SK-N-SH (cell line): ENCODE results near the gene UNC13B. TPM values are rescaled to one million over a fixed set of nuclear protein-coding genes. Genes with fewer than 3 reads are reported as not detected.

Experiments
- CTCF ChIA-PET: fragments of 300-600, 350-600 bp; formaldehyde crosslinking; extraction: SDS; loops from one replicate; lab custom pipeline; 2021; lab: Yijun Ruan, JAX
- POLR2A ChIA-PET: fragments of 350-600 bp; sonication (Branson Sonifier 250); formaldehyde crosslinking; extraction: SDS; loops from one replicate; lab custom pipeline; 2020; ENCODE audit warnings: antibody characterized with exemption, inconsistent platforms; lab: Yijun Ruan, JAX
- DNase-seq: peaks from one replicate; pipeline ENCODE4 v3.0.0; 2012
- H2AFZ ChIP-seq: fragments of 200-600 bp; sonication (generic); 2 replicates; pipeline ENCODE4 v1.8.1; 2016; ENCODE audit warnings: antibody characterized with exemption, mild to moderate bottlenecking, low read depth
- H3F3A ChIP-seq: fragments of 200-600 bp; sonication (generic); replicated peaks from 2 replicates; pipeline ENCODE3; 2016; ENCODE audit warnings: antibody characterized with exemption, mild to moderate bottlenecking; ENCODE audit not compliant: insufficient read depth
- H3K27ac ChIP-seq, 2 experiments: fragments of 200-500 bp in 1 of 2; fragments of 200-600 bp in 1 of 2; sonication (Bioruptor generic) in 1 of 2; sonication (generic), shearing (Covaris generic) in 1 of 2; 2 replicates each; pipeline versions ENCODE4 v1.5.1 to v1.6.1; 2014 to 2016; ENCODE audit warnings: low read depth in 2 of 2, inconsistent platforms in 1 of 2, low read length in 1 of 2, mild to moderate bottlenecking in 1 of 2, mixed read lengths in 1 of 2
- H3K27me3 ChIP-seq: fragments of 200-600 bp; sonication (generic), shearing (Covaris generic); 2 replicates; pipeline ENCODE4 v1.6.1; 2016; ENCODE audit warnings: mixed run types; ENCODE audit not compliant: insufficient read depth
- H3K36me3 ChIP-seq, 2 experiments: fragments of 200-500 bp in 1 of 2; fragments of 200-600 bp in 1 of 2; sonication (Bioruptor generic) in 1 of 2; sonication (generic) in 1 of 2; replicated peaks in 1 of 2; 2 replicates each; pipeline versions ENCODE3 to v1.5.1; 2014 to 2016; ENCODE audit warnings: low read length in 1 of 2, mild to moderate bottlenecking in 1 of 2; ENCODE audit not compliant: insufficient read depth in 2 of 2, control insufficient read depth in 1 of 2
- H3K4me1 ChIP-seq, 2 experiments: fragments of 200-500 bp in 1 of 2; fragments of 200-600 bp in 1 of 2; sonication (Bioruptor generic) in 1 of 2; sonication (generic), shearing (Covaris generic) in 1 of 2; 2 replicates each; pipeline versions ENCODE4 v1.5.1 to v1.6.1; 2014 to 2016; ENCODE audit warnings: low read depth in 1 of 2, low read length in 1 of 2, mixed run types in 1 of 2; ENCODE audit not compliant: insufficient read depth in 2 of 2, control insufficient read depth in 1 of 2
- H3K4me2 ChIP-seq: fragments of 200-600 bp; sonication (generic), shearing (Covaris generic); 2 replicates; pipeline ENCODE4 v1.6.1; 2017; ENCODE audit warnings: mixed run types
- H3K4me3 ChIP-seq, 2 experiments: fragments of 200-500 bp in 1 of 2; fragments of 200-600 bp in 1 of 2; sonication (Bioruptor generic) in 1 of 2; sonication (generic), shearing (Covaris generic) in 1 of 2; 2 replicates each; pipeline versions ENCODE4 v1.5.1 to v1.8.1; 2014 to 2016; ENCODE audit warnings: low read depth in 2 of 2, inconsistent platforms in 1 of 2, low read length in 1 of 2, mild to moderate bottlenecking in 1 of 2, mixed read lengths in 1 of 2, moderate library complexity in 1 of 2
- H3K79me2 ChIP-seq: fragments of 200-600 bp; sonication (generic); 2 replicates; pipeline ENCODE4 v1.8.1; 2017; ENCODE audit warnings: mild to moderate bottlenecking; ENCODE audit not compliant: insufficient read depth
- H3K9ac ChIP-seq: fragments of 200-600 bp; sonication (generic); 2 replicates; pipeline ENCODE4 v1.6.1; 2017; ENCODE audit warnings: mixed run types
- H3K9me2 ChIP-seq: fragments of 200-600 bp; sonication (generic); 2 replicates; pipeline ENCODE4 v1.6.1; 2017; ENCODE audit warnings: mixed run types
- H3K9me3 ChIP-seq: fragments of 200-600 bp; sonication (generic); 2 replicates; pipeline ENCODE4 v1.6.1; 2017; ENCODE audit warnings: mixed run types, mild to moderate bottlenecking, moderate library complexity
- H4K20me1 ChIP-seq: fragments of 200-600 bp; sonication (generic); 2 replicates; pipeline ENCODE4 v1.6.1; 2017; ENCODE audit warnings: mild to moderate bottlenecking, mixed run types; ENCODE audit not compliant: insufficient read depth
- NFIC ChIP-seq: IDR thresholded peaks from 2 replicates; pipeline ENCODE4 v1.4.0; 2012; ENCODE audit warnings: borderline replicate concordance
- RCOR1 ChIP-seq: fragments of 150-350 bp; IDR thresholded peaks from 2 replicates; pipeline ENCODE4 v1.6.1; 2017; ENCODE audit warnings: antibody characterized with exemption, low read length
- RFX5 ChIP-seq: IDR thresholded peaks from 2 replicates; pipeline ENCODE4 v1.6.1; 2012; ENCODE audit warnings: mild to moderate bottlenecking, improper control_type of control experiment, low read length
- TAF1 ChIP-seq: IDR thresholded peaks from 2 replicates; pipeline ENCODE4 v1.6.1; 2012; ENCODE audit warnings: low read depth, mild to moderate bottlenecking, low read length, moderate library complexity, borderline replicate concordance
- YY1 ChIP-seq: IDR thresholded peaks from 2 replicates; pipeline ENCODE4 v1.4.0; 2012; ENCODE audit warnings: low read depth, mild to moderate bottlenecking
- WGBS: methylation state at CpG from one replicate; pipeline ENCODE4 v1.1.6; 2017; ENCODE audit warnings: low lambda C conversion rate; 5-methylcytosine and 5-hydroxymethylcytosine counted together
- polyA plus RNA-seq, 3 experiments: library from polyadenylated mRNA; depleted of rRNA; stranded (reverse); fragments of >200 nt; gene quantifications; 2 replicates each; pipeline ENCODE4 v1.2.3, GENCODE V29; 2012
- TF ChIP-seq, protein P1 (sequence below): IDR thresholded peaks from 2 replicates; pipeline ENCODE4 v1.4.0; 2012; ENCODE audit warnings: low read depth, borderline replicate concordance
- TF ChIP-seq, protein P2 (sequence below): fragments of 150-350 bp; IDR thresholded peaks from 2 replicates; pipeline ENCODE4 v1.6.1; 2016; ENCODE audit warnings: mild to moderate bottlenecking, low read depth, low read length
- TF ChIP-seq, protein P3 (sequence below): IDR thresholded peaks from 2 replicates; pipeline ENCODE4; 2012

The UNC13B gene
- polyA plus RNA-seq, 1 of the 3 experiments (the other 2 are of a cell fraction): 8.1 TPM

DNA sequence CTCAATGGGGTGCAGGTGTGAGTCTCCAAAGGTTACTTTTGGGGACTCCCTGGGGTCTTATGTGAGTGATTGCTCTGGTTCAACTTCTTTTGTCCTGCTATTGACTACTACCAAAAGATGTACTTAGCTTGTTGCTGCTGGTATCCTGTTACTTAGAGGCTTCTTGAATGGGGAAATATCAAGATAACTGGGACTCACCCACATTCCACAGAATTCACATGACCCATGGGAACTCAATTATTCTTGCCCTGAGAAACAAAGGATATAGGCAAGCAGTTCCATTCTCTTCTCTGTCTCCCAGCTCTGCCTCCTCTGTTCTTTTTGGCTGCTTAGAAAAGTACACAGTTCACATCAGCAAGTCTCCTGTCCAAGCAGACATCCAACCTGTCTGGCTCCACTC, 105.9 kb downstream of the UNC13B start:
- ChIA-PET POLR2A (no interaction called here), CTCF (interaction anchor here (0.7 to 1.5 kb wide), 3 partner anchors 9 to 151 kb away, joined by 3 to 5 read pairs (median 3); no protein-coding TSS in a partner anchor)
- Histone ChIP-seq H3K4me3 (no peak overlapping the region), H3K9ac (no peak overlapping the region), H3K4me1 (peaks cover 0 to 3% of the 10 kb centered on the region in 2 experiments; a peak in 1 of 4 replicates), H3K9me3 (no peaks in the 10 kb centered on the region), H3K27me3 (no peaks in the 10 kb centered on the region), H3K79me2 (no peaks in the 10 kb centered on the region), H3K27ac (no peak overlapping the region), H3K9me2 (no peaks in the 10 kb centered on the region), H3K4me2 (no peak overlapping the region), H2AFZ (no peak overlapping the region), H3F3A (no peaks in the 10 kb centered on the region), H4K20me1 (no peaks in the 10 kb centered on the region), H3K36me3 (no peaks in the 10 kb centered on the region)
- no peak for DNase-seq
- TF ChIP-seq, protein P1, sequence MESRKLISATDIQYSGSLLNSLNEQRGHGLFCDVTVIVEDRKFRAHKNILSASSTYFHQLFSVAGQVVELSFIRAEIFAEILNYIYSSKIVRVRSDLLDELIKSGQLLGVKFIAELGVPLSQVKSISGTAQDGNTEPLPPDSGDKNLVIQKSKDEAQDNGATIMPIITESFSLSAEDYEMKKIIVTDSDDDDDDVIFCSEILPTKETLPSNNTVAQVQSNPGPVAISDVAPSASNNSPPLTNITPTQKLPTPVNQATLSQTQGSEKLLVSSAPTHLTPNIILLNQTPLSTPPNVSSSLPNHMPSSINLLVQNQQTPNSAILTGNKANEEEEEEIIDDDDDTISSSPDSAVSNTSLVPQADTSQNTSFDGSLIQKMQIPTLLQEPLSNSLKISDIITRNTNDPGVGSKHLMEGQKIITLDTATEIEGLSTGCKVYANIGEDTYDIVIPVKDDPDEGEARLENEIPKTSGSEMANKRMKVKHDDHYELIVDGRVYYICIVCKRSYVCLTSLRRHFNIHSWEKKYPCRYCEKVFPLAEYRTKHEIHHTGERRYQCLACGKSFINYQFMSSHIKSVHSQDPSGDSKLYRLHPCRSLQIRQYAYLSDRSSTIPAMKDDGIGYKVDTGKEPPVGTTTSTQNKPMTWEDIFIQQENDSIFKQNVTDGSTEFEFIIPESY: no peak
- no peak for TF ChIP-seq RFX5
- TF ChIP-seq YY1: no peak
- TF ChIP-seq, protein P2, sequence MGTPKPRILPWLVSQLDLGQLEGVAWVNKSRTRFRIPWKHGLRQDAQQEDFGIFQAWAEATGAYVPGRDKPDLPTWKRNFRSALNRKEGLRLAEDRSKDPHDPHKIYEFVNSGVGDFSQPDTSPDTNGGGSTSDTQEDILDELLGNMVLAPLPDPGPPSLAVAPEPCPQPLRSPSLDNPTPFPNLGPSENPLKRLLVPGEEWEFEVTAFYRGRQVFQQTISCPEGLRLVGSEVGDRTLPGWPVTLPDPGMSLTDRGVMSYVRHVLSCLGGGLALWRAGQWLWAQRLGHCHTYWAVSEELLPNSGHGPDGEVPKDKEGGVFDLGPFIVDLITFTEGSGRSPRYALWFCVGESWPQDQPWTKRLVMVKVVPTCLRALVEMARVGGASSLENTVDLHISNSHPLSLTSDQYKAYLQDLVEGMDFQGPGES: no peak
- TF ChIP-seq NFIC: no peak
- TF ChIP-seq RCOR1: no peak
- TF ChIP-seq, protein P3, sequence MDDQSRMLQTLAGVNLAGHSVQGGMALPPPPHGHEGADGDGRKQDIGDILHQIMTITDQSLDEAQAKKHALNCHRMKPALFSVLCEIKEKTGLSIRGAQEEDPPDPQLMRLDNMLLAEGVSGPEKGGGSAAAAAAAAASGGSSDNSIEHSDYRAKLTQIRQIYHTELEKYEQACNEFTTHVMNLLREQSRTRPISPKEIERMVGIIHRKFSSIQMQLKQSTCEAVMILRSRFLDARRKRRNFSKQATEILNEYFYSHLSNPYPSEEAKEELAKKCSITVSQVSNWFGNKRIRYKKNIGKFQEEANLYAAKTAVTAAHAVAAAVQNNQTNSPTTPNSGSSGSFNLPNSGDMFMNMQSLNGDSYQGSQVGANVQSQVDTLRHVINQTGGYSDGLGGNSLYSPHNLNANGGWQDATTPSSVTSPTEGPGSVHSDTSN: no peak
- TF ChIP-seq, all 33 proteins: peak for 0

DNA sequence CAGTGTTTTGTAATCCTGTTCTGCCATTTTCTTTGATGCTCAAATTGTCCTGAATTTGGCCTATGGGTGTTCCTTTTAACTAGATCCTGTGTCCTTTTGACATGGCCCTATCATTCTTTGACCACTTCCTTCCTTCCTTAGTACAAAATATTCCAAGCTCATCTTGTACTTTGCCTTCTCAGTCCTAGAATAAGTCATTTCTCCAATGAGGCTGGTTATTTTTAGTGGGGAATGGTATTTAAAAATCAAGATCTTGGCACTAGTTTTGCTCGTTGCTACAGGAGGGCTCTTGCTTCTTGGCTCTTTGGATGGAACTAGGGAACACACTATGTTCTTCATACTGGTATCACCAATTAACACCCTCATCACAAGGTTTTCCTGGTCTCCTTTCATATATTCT, 108.1 kb downstream of the UNC13B start:
- DNase-seq: no peak
- Histone ChIP-seq H3K79me2 (no peaks in the 10 kb centered on the region), H3K9ac (no peak overlapping the region)
- 83% methylated on average over 1 of the region's 1 CpG for WGBS
- POLR2A ChIA-PET: no interaction called here
- no peak for TF ChIP-seq TAF1
- TF ChIP-seq, all 33 proteins: peak for 0
- Histone ChIP-seq H4K20me1 (no peaks in the 10 kb centered on the region), H3K4me2 (no peak overlapping the region), H3K9me2 (no peaks in the 10 kb centered on the region), H3K4me3 (no peak overlapping the region), H3F3A (peaks cover 5% of the 10 kb centered on the region), H2AFZ (no peak overlapping the region), H3K4me1 (peaks cover 0 to 12% of the 10 kb centered on the region in 2 experiments; a peak in 1 of 4 replicates), H3K27me3 (no peaks in the 10 kb centered on the region), H3K27ac (no peak overlapping the region), H3K36me3 (no peaks in the 10 kb centered on the region), H3K9me3 (no peaks in the 10 kb centered on the region)
- CTCF ChIA-PET: interaction anchor here (0.6 kb wide), 1 partner anchor 1336 kb away, joined by 3 read pairs; no protein-coding TSS in a partner anchor
